Glutamatergic neuron (in vitro differentiated cells): Measurements from ENCODE around the gene COL20A1. TPM values are rescaled to one million over a fixed set of nuclear protein-coding genes. Genes with fewer than 3 reads are reported as not detected.

Experiments used
- DNase-seq: peaks from one replicate; pipeline ENCODE4 v3.0.0; 2022
- H3K27ac Mint-ChIP-seq: one replicate; pipeline ENCODE4 v1.8.0; 2020; ENCODE audit warnings: mild to moderate bottlenecking, mixed read lengths, inconsistent platforms; ENCODE audit not compliant: unreplicated experiment
- H3K27me3 Mint-ChIP-seq: one replicate; pipeline ENCODE4 v1.8.0; 2020; ENCODE audit warnings: mild to moderate bottlenecking, moderate library complexity, mixed read lengths, inconsistent platforms; ENCODE audit not compliant: unreplicated experiment
- H3K36me3 Mint-ChIP-seq: one replicate; pipeline ENCODE4 v1.8.0; 2020; ENCODE audit warnings: mild to moderate bottlenecking, mixed read lengths, inconsistent platforms; ENCODE audit not compliant: unreplicated experiment
- H3K4me1 Mint-ChIP-seq: one replicate; pipeline ENCODE4 v1.8.0; 2020; ENCODE audit warnings: mild to moderate bottlenecking, low read depth, mixed read lengths, inconsistent platforms; ENCODE audit not compliant: unreplicated experiment
- H3K4me3 Mint-ChIP-seq: one replicate; pipeline ENCODE4 v1.8.0; 2020; ENCODE audit warnings: mild to moderate bottlenecking, mixed read lengths, inconsistent platforms; ENCODE audit not compliant: unreplicated experiment
- H3K9me3 Mint-ChIP-seq: one replicate; pipeline ENCODE4 v1.8.0; 2020; ENCODE audit warnings: mild to moderate bottlenecking, moderate library complexity, mixed read lengths, inconsistent platforms; ENCODE audit not compliant: unreplicated experiment
- total RNA-seq: library from RNA; stranded (reverse); fragmentation: NEBNext Ultra II Directional; extraction: Animal tissue kit (Norgen Biotek cat#: 25700); gene quantifications from one replicate; pipeline ENCODE4 v1.2.1, GENCODE V29; 2021; ENCODE audit not compliant: unreplicated experiment
- TF ChIP-seq, protein P1 (sequence below): fragments of 200-600 bp; sonication (generic); IDR thresholded peaks from one replicate; pipeline ENCODE4 v1.5.0; 2021; ENCODE audit not compliant: partially characterized antibody, unreplicated experiment

The COL20A1 gene
- total RNA-seq, 1 donor from 2014 or later: 2.1 TPM

GRCh38 chr20:63315240-63315689, 22.3 kb downstream of the COL20A1 start:
- H3K9me3 Mint-ChIP-seq: peaks cover 4% of the 10 kb centered on the region
- peaks cover 8% of the 10 kb centered on the region for H3K27me3 Mint-ChIP-seq

DNA sequence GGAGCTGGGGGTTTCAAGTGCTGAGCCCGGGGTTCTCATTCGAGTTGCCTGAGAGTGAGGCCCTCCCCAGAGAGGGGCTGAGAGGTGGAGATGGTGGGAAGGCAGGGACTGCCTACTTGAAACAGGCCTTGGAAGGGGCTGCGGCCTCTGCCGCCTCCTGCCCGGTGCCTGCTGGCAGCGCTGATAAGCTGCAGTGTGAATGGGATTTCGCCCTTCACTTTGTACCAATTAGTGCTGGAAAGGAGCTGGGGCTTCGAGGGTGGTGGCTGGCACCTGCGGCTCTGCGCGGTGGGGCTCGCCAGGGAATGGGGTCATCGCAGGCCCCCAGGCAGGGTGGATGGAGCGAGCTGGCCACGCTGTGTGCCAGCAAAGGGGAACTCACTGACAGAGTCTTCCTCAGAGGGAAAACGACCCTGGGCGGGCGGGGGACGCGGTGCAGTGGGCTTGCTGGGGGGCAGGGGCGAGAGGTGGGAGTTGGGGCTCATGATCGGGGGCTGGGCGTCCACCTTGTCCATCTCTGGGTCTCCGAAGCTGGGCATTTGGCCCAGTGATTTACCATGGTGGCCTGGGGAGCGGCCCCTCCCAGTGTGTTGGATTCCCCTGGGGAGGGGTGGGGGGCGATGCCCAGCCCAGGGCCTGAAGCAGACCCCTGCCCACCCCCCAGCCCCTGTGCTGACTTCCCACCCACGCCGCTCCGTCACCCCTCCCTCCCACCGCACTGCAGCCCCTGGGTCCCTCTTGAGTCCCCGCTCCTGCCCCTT, 22.9 kb downstream of the COL20A1 start:
- TF ChIP-seq, protein P1, sequence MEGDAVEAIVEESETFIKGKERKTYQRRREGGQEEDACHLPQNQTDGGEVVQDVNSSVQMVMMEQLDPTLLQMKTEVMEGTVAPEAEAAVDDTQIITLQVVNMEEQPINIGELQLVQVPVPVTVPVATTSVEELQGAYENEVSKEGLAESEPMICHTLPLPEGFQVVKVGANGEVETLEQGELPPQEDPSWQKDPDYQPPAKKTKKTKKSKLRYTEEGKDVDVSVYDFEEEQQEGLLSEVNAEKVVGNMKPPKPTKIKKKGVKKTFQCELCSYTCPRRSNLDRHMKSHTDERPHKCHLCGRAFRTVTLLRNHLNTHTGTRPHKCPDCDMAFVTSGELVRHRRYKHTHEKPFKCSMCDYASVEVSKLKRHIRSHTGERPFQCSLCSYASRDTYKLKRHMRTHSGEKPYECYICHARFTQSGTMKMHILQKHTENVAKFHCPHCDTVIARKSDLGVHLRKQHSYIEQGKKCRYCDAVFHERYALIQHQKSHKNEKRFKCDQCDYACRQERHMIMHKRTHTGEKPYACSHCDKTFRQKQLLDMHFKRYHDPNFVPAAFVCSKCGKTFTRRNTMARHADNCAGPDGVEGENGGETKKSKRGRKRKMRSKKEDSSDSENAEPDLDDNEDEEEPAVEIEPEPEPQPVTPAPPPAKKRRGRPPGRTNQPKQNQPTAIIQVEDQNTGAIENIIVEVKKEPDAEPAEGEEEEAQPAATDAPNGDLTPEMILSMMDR: no peak
- peak; percentile 22 for DNase-seq
- peaks cover 4% of the 10 kb centered on the region for H3K27me3 Mint-ChIP-seq
- H3K4me1 Mint-ChIP-seq: no peaks in the 10 kb centered on the region
- no peaks in the 10 kb centered on the region for H3K36me3 Mint-ChIP-seq
- peaks cover under 1% of the 10 kb centered on the region for H3K9me3 Mint-ChIP-seq
- no peak overlapping the region for H3K4me3 Mint-ChIP-seq
- H3K27ac Mint-ChIP-seq: no peak overlapping the region

More at GRCh38 chr20:63315240-63315689, 22.3 kb downstream of the COL20A1 start:
- no peaks in the 10 kb centered on the region for H3K36me3 Mint-ChIP-seq
- peaks cover 3% of the 10 kb centered on the region for H3K4me1 Mint-ChIP-seq
- TF ChIP-seq, protein P1: no peak
- peak; percentile 33 for DNase-seq
- H3K4me3 Mint-ChIP-seq: no peak overlapping the region
- H3K27ac Mint-ChIP-seq: no peak overlapping the region

DNA sequence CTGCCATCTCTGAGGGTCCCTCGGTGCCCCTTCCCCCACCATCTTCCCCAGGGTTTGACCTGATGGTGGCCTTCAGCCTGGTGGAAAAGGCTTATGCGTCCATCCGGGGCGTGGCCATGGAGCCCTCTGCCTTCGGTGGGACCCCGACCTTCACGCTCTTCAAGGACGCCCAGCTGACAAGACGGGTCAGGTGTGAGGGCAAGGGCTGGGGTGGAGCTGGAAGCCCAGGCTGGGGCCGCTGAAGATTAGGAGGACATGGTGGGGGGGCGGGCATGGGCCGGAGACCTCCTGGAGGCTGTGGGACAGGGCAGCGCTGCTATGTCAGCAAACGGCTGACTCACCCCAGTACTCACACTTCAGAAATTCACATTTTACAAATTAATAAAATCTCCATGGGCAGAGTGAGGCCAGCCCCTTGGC, 23.5 kb downstream of the COL20A1 start:
- Mint-ChIP-seq H3K36me3 (no peaks in the 10 kb centered on the region), H3K27me3 (peaks cover 4% of the 10 kb centered on the region), H3K4me1 (no peaks in the 10 kb centered on the region), H3K9me3 (no peaks in the 10 kb centered on the region), H3K27ac (no peak overlapping the region), H3K4me3 (no peak overlapping the region)
- no peak for DNase-seq
- TF ChIP-seq, protein P1: no peak

GRCh38 chr20:63317061-63317460, 24.1 kb downstream of the COL20A1 start:
- no peak overlapping the region for H3K27ac Mint-ChIP-seq
- no peak for DNase-seq
- H3K4me3 Mint-ChIP-seq: no peak overlapping the region
- no peaks in the 10 kb centered on the region for H3K9me3 Mint-ChIP-seq
- TF ChIP-seq, protein P1: no peak
- no peaks in the 10 kb centered on the region for H3K4me1 Mint-ChIP-seq
- peaks cover 4% of the 10 kb centered on the region for H3K27me3 Mint-ChIP-seq
- no peaks in the 10 kb centered on the region for H3K36me3 Mint-ChIP-seq

- Mint-ChIP-seq H3K9me3 (no peaks in the 10 kb centered on the region), H3K36me3 (no peaks in the 10 kb centered on the region), H3K4me3 (no peak overlapping the region), H3K4me1 (no peaks in the 10 kb centered on the region), H3K27ac (no peak overlapping the region), H3K27me3 (peaks cover 4% of the 10 kb centered on the region)
- DNase-seq: peak; percentile 6
- TF ChIP-seq, protein P1: no peak
Observed at GRCh38 chr20:63317601-63318291, 24.8 kb downstream of the COL20A1 start.
